Measurements from ENCODE around the gene GRAMD2B.

Gene GRAMD2B

DNA sequence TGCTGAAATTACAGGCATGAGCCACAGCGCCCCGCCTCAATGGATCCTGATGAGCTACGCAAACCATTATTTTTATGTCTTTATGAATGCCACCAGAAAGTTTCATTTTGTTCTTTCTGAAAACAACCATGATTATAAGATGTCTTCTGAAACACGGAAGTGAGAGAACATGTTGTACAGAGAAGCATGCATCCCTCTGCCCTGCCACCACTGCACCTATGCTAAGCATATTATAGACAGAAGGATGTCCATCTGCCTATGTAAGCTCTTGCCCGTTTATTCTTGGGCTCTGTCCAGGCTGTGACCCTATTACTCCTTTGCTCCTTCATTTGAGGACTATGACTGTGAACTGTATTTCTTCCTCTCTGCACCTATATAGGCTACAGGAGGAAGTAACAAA, 74.3 kb downstream of the GRAMD2B start:
- Histone ChIP-seq H3K4me1 (ENCODE audit: insufficient read depth, low read length) (no peaks in the 10 kb centered on the region), H3K9me3 (ENCODE audit: low read length) (no peaks in the 10 kb centered on the region), H3K4me3 (ENCODE audit: low read length) (no peak overlapping the region), H3K36me3 (ENCODE audit: insufficient read depth, low read length) (no peaks in the 10 kb centered on the region), H2AFZ (ENCODE audit: low read depth, low read length) (no peak overlapping the region), H3K27me3 (ENCODE audit: insufficient read depth, low read length) (no peaks in the 10 kb centered on the region)

DNA sequence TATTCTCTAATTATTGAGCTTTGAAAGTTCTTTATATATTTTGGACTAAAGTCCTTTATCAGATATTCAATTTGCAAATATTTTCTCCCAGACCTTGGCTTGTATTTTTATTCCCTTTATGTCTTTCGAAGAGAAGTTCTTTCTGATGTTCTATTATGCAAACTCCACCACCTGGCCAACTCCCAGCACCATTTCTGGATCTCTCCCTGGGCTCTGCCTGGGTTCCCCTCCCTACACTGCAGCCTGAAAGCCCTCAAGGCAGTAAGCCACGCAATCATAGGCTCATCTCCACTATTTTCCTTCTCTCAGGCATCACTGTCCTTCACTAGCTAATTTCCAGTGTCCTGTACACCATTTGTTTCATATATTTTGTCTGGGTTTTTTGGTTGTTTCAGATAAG, 76.1 kb downstream of the GRAMD2B start:
- Histone ChIP-seq H3K9me3 (ENCODE audit: low read length) (no peaks in the 10 kb centered on the region), H2AFZ (ENCODE audit: low read depth, low read length) (no peak overlapping the region), H3K27me3 (ENCODE audit: insufficient read depth, low read length) (no peaks in the 10 kb centered on the region), H3K4me1 (ENCODE audit: insufficient read depth, low read length) (peaks cover 9% of the 10 kb centered on the region), H3K36me3 (ENCODE audit: insufficient read depth, low read length) (no peaks in the 10 kb centered on the region), H3K4me3 (ENCODE audit: low read length) (no peak overlapping the region)

DNA sequence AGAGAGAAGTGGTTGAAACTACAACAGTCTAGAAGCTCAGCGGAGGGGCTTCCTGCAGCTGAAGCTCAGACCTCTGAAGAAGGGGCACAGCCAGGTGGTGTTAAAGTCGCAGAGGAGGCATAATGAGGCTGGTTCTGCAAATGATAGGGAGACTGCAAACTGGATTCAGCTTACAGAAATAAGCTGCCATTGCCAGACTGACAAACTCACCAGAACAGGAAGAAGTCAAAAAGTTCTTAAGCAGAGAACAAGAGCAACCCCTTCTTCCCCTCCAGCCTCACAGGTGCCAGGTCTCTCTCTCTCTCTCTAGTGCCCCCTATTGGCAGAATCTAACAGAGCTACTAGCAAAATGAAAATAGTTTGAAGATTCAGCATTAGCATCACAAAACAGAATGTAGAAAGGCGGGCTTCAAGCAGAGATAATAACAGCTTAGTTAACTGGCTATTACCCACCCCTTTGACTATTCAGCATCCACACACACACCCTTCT, 76.7 kb downstream of the GRAMD2B start:
- H3K4me3 ChIP-seq (ENCODE audit: low read length) = no peak overlapping the region
- no peaks in the 10 kb centered on the region for H3K9me3 ChIP-seq (ENCODE audit: low read length)

DNA sequence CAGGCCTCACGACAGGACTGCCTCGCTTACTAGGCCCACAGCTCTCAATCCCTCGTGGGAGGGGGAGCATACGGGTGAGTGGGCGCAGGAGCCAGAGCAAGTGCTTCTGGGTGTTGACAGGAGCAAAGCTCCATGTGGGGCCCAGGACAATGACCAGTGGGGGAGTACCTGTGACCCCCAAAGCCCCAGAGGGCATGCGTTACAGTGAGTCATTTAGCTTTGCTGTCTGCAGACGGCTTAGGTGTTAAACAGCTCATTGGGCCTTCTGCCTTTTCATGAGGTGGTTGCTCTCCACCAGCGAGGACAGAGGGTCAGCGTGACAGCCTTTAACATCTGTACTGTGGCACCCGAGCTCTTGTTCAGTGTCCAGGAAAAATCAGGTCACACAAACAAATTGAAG, 78.2 kb downstream of the GRAMD2B start:
- Histone ChIP-seq H3K27me3 (ENCODE audit: insufficient read depth, low read length) (no peaks in the 10 kb centered on the region), H3K4me3 (ENCODE audit: low read length) (no peak overlapping the region), H3K9me3 (ENCODE audit: low read length) (no peaks in the 10 kb centered on the region), H3K36me3 (ENCODE audit: insufficient read depth, low read length) (no peaks in the 10 kb centered on the region), H3K4me1 (ENCODE audit: insufficient read depth, low read length) (peaks cover 11% of the 10 kb centered on the region), H2AFZ (ENCODE audit: low read depth, low read length) (no peak overlapping the region)

More for the DNA sequence above, 76.7 kb downstream of the GRAMD2B start:
- no peak overlapping the region for H2AFZ ChIP-seq (ENCODE audit: low read depth, low read length)
- H3K4me1 ChIP-seq (ENCODE audit: insufficient read depth, low read length) = peaks cover 11% of the 10 kb centered on the region
- no peaks in the 10 kb centered on the region for H3K27me3 ChIP-seq (ENCODE audit: insufficient read depth, low read length)
- no peaks in the 10 kb centered on the region for H3K36me3 ChIP-seq (ENCODE audit: insufficient read depth, low read length)

DNA sequence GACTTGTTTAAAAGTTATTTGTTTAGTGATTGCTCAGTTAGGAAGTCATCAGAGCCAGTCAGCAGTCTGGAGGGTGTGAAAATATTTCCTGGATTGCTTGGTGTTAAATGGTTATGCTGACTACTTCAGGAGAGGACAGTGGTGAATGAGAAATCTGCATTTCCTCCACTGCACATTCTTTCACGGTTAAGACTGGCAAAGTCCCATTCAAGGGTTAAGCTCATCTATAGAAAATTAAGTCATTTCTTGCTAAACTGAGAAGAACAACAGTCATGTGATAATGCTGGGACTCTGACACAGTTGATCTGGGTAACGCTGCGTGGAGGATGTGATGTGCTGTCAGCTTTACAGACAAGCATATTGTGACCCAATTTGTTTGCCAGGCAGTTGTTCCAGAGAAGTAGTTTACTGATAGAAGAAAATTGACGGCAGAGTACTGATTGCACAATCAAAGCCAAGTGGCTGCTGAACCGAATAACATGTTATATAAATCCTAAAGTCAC, 80.4 kb downstream of the GRAMD2B start:
- Histone ChIP-seq H3K36me3 (ENCODE audit: insufficient read depth, low read length) (no peaks in the 10 kb centered on the region), H3K9me3 (ENCODE audit: low read length) (no peaks in the 10 kb centered on the region), H2AFZ (ENCODE audit: low read depth, low read length) (peak overlapping the region; percentile 45), H3K27me3 (ENCODE audit: insufficient read depth, low read length) (no peaks in the 10 kb centered on the region), H3K4me3 (ENCODE audit: low read length) (no peak overlapping the region), H3K4me1 (ENCODE audit: insufficient read depth, low read length) (peaks cover 11% of the 10 kb centered on the region)

DNA sequence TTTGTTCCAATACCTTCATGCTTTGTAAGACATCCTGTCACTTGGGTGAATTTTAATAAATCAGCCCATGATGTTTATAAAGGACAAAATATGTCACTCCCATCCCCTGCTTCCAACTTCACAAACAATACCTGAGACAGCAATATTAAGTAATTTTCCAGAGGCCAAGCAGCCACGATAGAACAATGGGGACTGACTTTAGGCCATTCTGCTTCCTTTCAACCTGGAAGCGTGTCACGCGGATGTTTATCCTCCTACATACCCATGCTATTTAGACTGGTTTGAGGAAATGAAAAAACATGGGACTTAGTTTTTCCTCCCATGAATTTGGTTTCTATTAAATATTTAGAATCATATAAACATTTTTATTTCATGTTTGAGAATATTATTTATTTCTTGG, 82.9 kb downstream of the GRAMD2B start:
- H3K36me3 ChIP-seq (ENCODE audit: insufficient read depth, low read length) = no peaks in the 10 kb centered on the region
- H3K4me3 ChIP-seq (ENCODE audit: low read length) = no peak overlapping the region
- peaks cover 17% of the 10 kb centered on the region for H3K4me1 ChIP-seq (ENCODE audit: insufficient read depth, low read length)
- H3K27me3 ChIP-seq (ENCODE audit: insufficient read depth, low read length) = no peaks in the 10 kb centered on the region
- no peak overlapping the region for H2AFZ ChIP-seq (ENCODE audit: low read depth, low read length)
- H3K9me3 ChIP-seq (ENCODE audit: low read length) = no peaks in the 10 kb centered on the region

DNA sequence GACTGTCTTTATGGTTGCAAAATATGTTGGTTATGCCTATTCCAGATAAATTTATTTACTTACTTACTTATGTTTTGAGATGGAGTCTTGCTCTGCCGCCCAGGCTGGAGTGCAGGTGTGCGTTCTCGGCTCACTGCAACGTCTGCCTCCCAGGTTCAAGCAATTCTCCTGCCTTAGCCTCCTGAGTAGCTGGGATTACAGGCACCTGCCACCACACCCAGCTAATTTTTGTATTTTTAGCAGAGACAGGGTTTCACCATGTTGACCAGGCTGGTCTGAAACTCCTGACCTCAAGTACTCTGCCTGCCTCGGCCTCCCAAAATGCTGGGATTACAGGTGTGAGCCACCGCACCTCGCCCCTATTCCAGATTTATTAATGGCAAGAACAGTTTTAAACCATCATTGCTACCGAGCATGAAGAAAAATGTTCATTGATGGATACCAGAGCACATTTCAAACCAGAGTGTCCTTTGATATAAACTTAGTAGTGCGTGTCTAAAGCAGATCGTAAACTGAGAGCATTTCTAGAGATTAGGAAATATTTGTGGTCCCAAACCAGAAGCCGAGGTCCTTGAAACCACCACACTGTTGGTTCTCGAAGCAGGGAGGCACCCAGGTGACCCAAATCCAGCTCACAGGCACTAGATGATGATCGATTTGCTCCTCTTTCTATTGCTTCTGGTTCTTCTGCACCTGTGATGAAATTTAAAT, 85.2 kb downstream of the GRAMD2B start:
- no peaks in the 10 kb centered on the region for H3K9me3 ChIP-seq (ENCODE audit: low read length)
- no peak overlapping the region for H3K4me3 ChIP-seq (ENCODE audit: low read length)
- H3K27me3 ChIP-seq (ENCODE audit: insufficient read depth, low read length) = no peaks in the 10 kb centered on the region
- peaks cover 33% of the 10 kb centered on the region for H3K4me1 ChIP-seq (ENCODE audit: insufficient read depth, low read length)
- no peaks in the 10 kb centered on the region for H3K36me3 ChIP-seq (ENCODE audit: insufficient read depth, low read length)
- H2AFZ ChIP-seq (ENCODE audit: low read depth, low read length) = no peak overlapping the region

DNA sequence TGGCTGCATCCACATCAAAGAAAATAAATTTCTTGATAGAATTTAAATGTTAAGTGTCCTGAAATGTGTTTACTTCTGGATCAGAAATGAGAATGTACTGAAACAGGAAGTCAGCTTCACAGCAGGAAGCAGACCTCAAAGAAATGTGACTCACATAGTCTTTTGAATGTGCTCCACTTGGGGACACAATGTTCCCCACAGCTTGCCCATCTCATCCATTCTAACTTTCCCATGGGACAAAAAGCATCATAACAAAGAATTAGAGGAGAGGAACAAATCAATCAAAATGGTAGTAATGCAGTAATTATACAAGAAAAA, 85.7 kb downstream of the GRAMD2B start:
- no peak overlapping the region for H2AFZ ChIP-seq (ENCODE audit: low read depth, low read length)
- no peak overlapping the region for H3K4me3 ChIP-seq (ENCODE audit: low read length)
- peaks cover 32% of the 10 kb centered on the region for H3K4me1 ChIP-seq (ENCODE audit: insufficient read depth, low read length)
- H3K36me3 ChIP-seq (ENCODE audit: insufficient read depth, low read length) = no peaks in the 10 kb centered on the region
- no peaks in the 10 kb centered on the region for H3K27me3 ChIP-seq (ENCODE audit: insufficient read depth, low read length)
- H3K9me3 ChIP-seq (ENCODE audit: low read length) = no peaks in the 10 kb centered on the region

DNA sequence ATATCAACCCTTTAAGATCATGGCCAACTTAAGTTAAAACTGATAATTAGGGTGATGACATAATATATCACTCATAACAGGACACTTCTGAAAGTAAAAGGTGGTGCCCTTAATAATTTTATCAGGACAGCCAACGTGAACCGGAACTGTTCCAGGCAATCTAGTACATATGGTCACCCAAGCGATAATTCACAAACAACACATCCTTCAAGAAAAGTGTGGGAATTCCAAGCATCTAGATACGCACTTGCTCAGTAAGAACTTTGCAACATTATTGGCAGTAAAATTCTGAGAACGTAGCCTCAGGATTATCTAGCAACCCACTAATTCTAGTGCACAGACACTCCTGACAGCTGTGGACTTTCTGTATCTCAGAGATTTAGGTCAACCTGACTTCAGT, 86.1 kb downstream of the GRAMD2B start:
- H2AFZ ChIP-seq (ENCODE audit: low read depth, low read length) = no peak overlapping the region
- H3K4me3 ChIP-seq (ENCODE audit: low read length) = no peak overlapping the region
- H3K9me3 ChIP-seq (ENCODE audit: low read length) = no peaks in the 10 kb centered on the region
- no peaks in the 10 kb centered on the region for H3K36me3 ChIP-seq (ENCODE audit: insufficient read depth, low read length)
- peaks cover 31% of the 10 kb centered on the region for H3K4me1 ChIP-seq (ENCODE audit: insufficient read depth, low read length)
- no peaks in the 10 kb centered on the region for H3K27me3 ChIP-seq (ENCODE audit: insufficient read depth, low read length)

DNA sequence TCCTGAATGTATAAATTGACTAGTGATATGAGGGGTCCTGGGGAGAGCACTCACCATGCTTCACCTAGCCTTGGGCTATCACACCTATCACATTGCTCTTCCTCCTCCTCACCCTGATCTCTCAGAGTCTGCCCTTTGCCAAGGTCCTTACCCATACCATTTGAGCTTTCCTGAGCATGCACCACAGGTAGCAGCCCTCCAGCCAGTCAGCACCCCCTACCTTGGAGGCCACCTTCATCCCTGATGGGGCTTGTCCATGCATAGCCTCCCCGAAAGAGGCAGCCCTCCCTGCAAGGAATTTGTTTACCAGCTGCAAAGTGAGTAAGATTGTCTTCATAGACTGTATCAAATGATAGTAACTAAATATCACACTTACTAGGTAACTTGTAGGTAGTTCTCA, 88.8 kb downstream of the GRAMD2B start:
- Histone ChIP-seq H3K36me3 (ENCODE audit: insufficient read depth, low read length) (no peaks in the 10 kb centered on the region), H3K4me3 (ENCODE audit: low read length) (no peak overlapping the region), H3K27me3 (ENCODE audit: insufficient read depth, low read length) (no peaks in the 10 kb centered on the region), H2AFZ (ENCODE audit: low read depth, low read length) (no peak overlapping the region), H3K9me3 (ENCODE audit: low read length) (no peaks in the 10 kb centered on the region), H3K4me1 (ENCODE audit: insufficient read depth, low read length) (peaks cover 44% of the 10 kb centered on the region)

DNA sequence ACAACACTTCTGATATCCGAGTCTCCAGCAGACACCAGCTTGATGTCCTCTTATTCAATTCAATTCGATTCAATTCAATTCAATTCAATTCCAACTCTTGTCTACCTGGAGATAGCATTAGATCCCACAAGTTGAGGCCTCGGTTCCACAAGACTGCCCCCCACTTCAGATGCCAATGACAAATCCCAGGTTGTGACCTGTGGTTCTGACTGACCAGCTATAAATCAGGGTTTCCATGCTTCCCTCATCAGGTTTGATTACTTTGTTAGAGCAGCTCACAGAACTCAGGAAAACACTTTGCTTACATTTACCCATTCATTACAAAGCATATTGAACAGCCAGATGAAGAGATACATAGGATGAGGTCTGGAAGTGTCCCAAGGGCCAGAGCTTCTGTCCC, 89.2 kb downstream of the GRAMD2B start:
- H3K27me3 ChIP-seq (ENCODE audit: insufficient read depth, low read length) = no peaks in the 10 kb centered on the region

DNA sequence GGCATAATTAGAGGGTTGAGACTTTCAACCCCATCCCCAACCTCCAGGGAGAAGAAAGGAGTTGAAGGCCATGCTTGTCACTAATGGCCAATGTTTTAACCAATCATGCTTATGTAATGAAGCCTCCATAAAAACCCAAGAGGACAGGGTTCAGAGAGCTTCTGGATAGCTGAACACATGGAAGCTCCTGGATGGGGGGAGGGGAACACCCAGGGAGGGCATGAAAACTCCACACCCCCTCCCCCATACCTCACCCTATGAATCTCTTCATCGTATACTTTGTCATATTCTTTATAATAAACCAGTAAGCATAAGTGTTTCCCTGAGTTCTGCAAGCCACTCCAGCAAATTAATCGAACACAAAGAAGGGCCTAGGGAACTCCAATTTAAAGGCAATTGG, 90.1 kb downstream of the GRAMD2B start:
- H3K27me3 ChIP-seq (ENCODE audit: insufficient read depth, low read length) = no peaks in the 10 kb centered on the region
- H3K4me3 ChIP-seq (ENCODE audit: low read length) = no peak overlapping the region
- no peaks in the 10 kb centered on the region for H3K36me3 ChIP-seq (ENCODE audit: insufficient read depth, low read length)
- no peaks in the 10 kb centered on the region for H3K9me3 ChIP-seq (ENCODE audit: low read length)
- no peak overlapping the region for H2AFZ ChIP-seq (ENCODE audit: low read depth, low read length)
- H3K4me1 ChIP-seq (ENCODE audit: insufficient read depth, low read length) = peaks cover 44% of the 10 kb centered on the region

More for the DNA sequence above, 89.2 kb downstream of the GRAMD2B start:
- no peak overlapping the region for H3K4me3 ChIP-seq (ENCODE audit: low read length)
- H3K9me3 ChIP-seq (ENCODE audit: low read length) = no peaks in the 10 kb centered on the region
- H3K4me1 ChIP-seq (ENCODE audit: insufficient read depth, low read length) = peaks cover 44% of the 10 kb centered on the region
- no peak overlapping the region for H2AFZ ChIP-seq (ENCODE audit: low read depth, low read length)
- H3K36me3 ChIP-seq (ENCODE audit: insufficient read depth, low read length) = no peaks in the 10 kb centered on the region

DNA sequence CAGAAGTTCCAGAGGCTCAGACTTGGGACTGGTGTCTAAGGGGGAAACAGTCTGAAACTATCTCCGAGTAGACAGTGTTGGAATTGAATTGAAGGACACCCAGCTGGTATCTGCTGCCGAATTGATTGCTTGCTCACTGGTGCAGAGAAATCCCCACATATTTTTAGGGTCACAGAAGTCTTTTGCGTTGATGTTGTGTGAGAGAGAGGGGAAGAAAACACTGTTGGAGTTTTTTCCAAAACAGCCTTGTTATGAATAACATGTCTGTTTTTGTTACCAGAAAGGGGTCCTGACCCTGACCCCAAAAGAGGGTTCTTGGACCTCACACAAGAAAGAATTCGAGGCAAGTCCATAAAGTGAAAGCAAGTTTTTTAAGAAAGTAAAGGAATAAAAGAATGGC, 90.5 kb downstream of the GRAMD2B start:
- no peak overlapping the region for H3K4me3 ChIP-seq (ENCODE audit: low read length)
- H3K36me3 ChIP-seq (ENCODE audit: insufficient read depth, low read length) = no peaks in the 10 kb centered on the region
- H2AFZ ChIP-seq (ENCODE audit: low read depth, low read length) = no peak overlapping the region
- no peaks in the 10 kb centered on the region for H3K9me3 ChIP-seq (ENCODE audit: low read length)
- H3K27me3 ChIP-seq (ENCODE audit: insufficient read depth, low read length) = no peaks in the 10 kb centered on the region
- H3K4me1 ChIP-seq (ENCODE audit: insufficient read depth, low read length) = peaks cover 44% of the 10 kb centered on the region

DNA sequence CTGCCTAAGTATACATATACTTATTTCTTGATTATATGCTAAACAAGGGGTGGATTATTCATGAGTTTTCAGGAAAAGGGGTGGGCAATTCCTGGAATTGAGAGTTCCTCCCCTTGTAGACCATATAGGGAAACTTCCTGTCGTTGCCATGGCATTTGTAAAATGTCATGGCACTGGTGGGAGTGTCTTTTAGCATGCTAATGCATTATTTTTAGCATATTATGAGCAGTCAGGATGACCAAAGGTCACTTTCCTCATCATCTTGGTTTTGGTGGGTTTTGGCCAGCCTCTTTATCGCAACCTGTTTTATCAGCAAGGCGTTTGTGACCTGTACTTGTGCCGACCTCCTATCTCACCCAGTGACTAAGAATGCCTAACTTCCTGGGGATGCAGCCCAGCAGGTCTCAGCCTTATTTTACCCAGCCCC, 90.9 kb downstream of the GRAMD2B start:
- Histone ChIP-seq H3K9me3 (ENCODE audit: low read length) (no peaks in the 10 kb centered on the region), H2AFZ (ENCODE audit: low read depth, low read length) (no peak overlapping the region), H3K36me3 (ENCODE audit: insufficient read depth, low read length) (no peaks in the 10 kb centered on the region), H3K4me3 (ENCODE audit: low read length) (no peak overlapping the region), H3K4me1 (ENCODE audit: insufficient read depth, low read length) (peaks cover 41% of the 10 kb centered on the region), H3K27me3 (ENCODE audit: insufficient read depth, low read length) (no peaks in the 10 kb centered on the region)
